CD4-positive, alpha-beta T cell treated with Interferon gamma for 1 hour (primary cell): ENCODE data around the gene DMRT3.
"Not testable (repeated sequence)": the region's sequence is repeated elsewhere in the genome, so short reads cannot be mapped to it uniquely, and the experiment has no call there.

ENCODE experiments used
- DNase-seq: peaks from one replicate; pipeline ENCODE4 v3.0.0-alpha.2; 2020

DMRT3 gene

DNA sequence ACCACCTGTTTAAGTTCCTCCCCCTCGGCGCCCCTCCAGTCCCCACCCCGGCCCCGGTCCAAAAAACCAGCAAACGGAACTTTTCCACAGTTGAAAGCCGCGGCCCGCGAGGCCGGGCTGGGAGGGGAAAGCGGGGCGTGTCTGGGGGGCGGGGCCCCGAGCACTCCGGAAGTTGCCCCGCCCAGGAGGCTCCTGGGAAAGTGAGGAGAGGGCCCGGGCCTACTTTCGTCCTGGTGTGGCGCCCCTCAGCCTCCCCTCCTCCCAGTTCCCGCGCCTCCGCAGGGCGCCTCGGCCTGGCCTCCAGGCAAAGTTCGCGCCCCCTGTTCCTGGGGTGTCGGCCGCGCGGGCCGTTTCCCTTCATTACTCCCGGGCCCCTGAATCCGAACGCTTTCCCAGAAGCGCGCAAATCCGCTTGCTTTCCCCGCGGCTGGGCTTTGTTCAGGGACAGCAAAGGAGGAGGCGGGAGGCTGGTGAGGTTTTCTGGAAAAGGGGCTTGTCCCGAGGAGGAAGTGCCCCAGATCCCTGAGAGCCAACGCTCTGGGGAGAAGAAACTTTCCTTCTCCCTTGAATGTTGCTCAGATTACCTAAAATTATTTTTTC lies 4.5 kb upstream of the DMRT3 start:
- DNase-seq, result no peak

DNA sequence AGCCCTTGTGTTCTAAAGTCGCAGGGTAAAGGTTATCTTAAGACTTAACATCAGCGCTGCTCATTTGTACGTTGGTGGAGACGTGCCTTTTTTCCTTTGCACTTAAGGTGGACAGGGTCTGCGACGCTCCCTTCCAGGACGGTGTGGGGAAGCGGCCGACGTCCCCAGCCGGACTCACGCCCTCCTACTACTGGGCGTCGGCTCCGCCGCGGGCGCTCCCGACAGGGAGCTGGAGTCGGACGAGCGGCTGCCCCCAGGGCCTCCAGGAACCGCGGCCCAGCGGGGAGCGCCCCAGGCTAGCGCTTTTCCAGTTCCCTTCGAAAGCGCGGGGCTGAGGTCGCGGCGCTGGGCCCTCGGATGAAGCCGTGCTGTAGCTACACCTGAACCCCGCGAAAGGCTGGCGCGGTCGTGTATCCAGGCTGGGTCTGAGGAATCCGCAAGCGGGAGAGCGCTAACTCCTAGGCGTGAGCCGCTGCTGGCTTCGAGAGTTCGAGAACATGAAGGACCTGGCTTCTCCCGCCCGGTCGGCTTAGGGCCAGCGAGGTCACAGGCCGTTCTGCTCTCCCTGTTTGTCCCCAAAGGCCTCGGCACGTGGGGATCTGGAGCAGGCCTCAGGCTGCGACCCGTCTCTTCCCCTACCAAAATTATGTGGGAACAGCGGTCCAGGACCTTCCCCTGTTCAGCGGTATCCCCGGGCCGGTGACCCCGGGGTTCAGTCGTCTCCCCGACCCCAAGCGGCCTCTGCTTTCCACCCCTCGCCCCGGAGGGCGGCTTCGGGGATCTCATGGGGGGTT lies 3.8 kb upstream of the DMRT3 start:
- no peak for DNase-seq

DNA sequence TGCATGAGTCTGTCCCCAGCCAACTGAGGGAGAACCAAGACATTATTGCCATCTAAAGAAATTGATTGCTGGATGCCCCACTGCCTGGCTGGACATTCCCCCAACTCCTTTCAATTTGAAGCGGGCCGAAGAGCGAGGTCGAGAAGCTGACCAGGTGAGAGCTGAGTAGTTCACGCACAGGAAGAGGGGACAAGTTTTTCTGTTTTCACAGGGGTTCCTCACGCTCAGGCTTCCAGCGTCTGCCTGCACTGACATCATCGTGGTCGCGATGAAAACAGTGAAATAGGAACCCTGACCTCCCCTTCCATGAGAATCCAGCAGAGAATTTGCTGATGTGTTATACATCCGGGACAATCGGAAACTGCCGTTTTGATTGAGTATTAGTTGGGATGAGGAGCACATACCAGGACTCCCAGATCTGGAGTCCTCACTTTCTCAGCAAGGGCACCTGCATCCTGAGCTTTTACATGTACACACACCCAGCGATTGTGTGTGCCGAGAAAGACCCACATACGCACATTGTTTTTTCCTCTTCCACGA lies 3.1 kb upstream of the DMRT3 start:
- no peak for DNase-seq

DNA sequence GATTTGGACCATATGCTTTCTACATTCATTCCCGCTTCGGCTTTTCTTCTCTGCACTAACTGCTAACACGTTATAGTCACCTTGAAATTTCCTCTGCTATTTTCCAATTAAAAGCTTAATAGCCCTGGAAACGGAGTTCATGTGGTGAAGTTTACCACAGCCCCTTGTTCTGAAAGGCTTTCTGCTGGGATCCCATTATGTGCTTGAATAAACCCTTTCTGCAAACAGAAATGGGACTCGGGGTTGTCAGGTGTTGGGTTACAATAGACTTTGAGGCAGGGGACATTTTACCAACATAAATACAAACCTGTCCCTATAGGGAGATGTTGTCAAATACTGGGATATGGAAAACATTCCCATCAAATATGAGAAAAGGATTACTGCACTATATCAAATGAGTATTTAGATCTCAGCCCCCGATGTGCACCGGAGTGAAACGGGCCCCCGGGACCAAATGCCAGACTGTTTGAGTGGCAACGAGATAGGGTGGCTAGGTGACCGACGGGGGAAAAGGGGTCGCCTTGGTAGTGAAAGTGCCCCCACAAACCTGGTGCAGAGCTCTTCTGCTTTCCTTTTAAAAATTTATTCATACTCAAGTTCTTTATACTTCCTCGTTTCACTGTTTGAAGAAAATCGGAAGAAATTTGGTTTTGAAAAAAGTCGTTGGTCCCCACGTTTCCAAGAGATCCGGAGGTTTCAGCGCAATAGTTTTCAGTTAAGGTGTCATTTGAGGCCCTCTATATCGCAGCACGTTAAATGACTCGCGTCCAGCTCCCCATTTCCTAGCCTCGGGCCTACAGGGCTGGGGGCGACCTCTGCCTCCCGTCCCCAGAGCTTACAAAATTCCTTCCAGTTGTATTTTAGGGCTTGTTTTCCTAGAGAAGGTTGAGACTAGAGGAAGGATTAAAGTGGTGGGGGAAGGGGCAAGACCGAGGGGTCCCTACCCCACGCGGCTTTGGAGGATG lies 2.1 kb upstream of the DMRT3 start:
- no peak for DNase-seq

DNA sequence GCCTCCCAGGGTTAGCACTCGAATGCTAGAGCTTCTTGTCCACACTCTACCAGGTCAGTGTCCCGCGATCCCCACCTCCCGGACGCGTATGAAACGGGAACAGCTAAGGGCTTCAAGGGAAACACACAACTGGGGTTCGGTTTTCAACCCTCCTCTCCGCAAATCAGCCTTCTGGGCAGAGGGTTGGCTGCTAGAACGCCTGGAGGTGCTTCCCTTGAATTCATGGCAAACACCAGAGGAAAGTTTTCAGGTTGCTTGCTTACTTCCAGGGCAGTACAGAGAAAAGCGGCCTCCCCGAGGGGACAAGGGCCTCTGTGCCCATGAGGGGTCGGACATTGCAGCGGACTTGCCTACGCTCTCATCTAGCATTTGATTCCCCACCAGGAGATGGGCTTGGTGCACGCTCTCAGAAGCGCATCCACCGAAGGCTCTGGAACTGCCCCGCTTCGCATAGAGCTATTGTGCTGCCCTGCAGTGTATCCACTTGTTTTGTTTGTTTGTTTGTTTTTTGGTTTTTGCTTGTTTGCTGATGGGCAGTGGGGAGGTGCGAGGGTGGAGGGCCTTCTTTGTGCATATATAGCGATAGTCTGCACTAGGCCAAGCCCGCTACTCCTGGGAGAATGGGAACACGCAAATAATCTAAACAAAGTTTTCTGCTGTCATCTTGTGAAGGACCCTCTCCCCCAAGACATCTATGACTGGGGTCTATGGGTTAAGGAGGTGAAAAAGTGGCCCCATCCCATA lies 1.3 kb upstream of the DMRT3 start:
- DNase-seq, result no peak

DNA sequence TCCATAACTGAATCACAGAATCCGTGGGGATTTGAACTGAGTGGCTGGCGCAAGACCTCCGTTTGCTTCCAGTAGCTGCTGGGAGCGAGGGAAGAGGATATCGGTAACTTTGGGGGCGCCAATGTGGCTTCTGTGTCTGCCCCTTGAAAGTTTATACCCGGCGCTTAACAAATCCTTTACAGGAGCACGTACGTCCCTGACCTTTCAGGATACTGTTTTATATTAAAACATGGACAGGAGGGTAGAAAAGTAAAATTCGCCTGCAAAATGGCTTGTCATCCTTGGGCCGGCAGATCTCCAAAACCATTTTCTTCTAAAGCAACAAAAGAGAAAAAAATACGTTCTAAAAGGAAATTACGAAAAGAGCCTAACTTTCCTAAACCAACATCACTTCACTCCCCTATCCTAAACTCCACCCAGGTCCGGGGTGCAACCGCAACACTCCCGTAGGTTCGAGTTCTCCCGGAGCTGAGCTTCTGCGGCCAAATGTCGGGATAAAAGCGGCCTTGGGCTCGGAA lies 656 bp upstream of the DMRT3 start:
- no peak for DNase-seq

DNA sequence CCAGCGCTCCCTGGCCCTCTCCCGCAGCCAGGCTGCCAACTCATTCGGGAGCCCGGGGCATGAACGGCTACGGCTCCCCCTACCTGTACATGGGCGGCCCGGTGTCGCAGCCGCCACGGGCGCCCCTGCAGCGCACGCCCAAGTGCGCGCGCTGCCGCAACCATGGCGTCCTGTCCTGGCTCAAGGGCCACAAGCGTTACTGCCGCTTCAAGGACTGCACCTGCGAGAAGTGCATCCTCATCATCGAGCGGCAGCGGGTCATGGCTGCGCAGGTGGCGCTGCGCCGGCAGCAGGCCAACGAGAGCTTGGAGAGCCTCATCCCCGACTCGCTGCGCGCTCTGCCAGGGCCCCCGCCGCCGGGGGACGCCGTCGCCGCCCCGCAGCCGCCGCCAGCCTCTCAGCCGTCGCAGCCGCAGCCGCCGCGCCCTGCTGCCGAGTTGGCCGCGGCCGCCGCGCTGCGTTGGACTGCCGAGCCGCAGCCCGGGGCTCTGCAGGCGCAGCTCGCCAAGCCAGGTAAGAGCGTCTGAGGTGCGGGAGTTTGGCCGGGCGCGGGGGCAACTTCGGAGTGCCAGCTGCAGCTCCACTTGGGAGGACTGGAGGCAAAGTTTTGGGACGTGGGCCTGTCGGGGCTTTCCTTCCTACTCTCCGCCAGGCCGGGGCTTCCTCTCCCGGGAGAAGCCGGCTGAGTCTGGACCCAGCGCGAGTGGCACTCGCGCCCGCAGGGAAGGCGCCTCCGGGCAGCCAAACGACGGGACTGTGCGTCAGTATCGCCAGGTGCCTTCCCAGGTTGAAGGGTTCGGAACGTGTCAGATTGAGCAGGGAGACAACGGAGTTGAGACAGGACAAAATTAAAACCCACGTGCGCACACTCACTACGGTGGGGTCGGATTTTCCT lies 735 bp downstream of the DMRT3 start:
- DNase-seq, result no peak

DNA sequence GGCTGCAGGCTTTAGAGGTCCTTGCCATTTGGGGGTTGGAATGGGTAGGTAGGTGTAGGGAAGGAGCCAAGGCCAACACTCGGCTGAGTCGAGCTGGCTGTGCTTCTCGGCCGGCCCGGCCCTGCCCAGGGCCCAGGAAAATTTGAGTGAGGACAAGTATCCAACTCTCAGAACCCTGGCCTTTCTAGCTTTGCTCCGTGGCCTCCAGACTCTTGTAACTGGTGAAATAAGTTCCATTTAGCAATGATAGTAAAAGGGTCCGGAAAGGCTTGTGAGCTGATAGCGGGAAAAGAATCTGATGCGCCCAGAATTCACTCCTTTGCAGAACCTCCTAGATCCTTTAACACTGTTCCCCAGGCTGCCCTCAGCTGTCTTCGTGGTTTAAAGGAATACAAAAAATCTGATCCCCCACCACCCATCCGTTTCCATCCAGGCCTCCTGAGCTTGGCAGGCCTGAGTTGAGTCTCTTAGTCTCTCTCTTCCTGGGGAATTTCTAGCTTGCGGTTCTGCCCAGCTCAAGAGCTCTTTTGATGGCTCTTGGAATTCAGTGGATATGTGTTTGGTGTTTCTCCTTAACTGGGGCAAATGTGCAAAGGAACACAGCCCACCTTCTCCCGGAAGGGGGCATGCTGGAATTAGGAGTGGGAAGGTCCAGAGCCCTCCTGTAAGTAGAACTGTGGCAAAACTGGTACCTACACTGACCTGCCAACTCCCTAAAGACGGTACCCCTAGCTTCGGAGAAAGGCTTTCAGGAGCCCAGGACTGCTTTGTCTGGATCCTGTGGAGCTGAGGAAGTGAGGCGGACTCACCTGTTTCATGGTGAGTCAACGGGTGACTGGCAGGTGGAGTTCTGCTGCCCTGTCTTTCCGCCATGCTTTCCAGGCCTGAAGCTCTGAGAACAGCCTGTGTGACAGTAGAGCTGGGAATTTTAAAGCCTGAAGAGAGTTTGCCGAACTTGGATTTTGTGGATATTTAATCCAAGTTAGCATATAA lies 1.7 kb downstream of the DMRT3 start:
- DNase-seq, result no peak

DNA sequence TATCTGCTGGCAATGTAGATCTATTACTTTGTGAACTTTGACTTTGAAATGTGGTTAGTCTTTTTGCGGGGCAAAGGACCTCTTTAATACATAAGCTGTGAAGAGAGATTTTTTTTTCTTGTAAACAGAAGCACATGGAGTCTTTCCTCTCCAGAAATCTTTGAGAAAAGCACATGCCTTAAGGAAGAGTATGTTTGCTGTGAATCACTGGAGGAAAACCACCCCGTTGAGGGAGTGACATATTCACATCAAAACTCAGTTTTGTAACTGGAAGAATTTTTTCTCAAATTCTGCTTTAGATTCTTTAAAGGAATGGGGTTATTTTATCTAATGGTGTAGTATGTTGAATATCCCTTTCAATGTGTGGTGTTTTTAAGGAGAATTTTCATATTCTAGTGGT lies 3.5 kb downstream of the DMRT3 start:
- no peak for DNase-seq

DNA sequence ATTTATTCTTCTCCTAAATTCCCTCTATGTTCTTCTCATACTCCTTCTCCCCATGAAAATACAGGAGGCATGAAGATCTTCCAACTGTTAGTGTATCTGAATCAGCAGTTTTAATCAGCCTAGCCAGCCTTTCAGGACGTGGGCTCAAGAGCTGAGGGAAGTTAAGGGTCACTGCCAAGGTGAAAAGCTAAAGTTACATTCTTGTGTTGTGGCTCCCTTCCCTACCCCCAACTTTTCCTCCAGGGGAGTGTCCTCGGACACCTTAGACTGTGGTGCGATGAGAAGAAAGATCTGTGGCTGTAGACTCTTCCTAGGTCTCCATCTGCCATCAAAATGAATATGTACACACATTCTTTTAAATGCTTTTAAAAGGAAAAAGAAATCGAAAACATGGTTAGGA lies 4.2 kb downstream of the DMRT3 start:
- DNase-seq, result no peak

DNA sequence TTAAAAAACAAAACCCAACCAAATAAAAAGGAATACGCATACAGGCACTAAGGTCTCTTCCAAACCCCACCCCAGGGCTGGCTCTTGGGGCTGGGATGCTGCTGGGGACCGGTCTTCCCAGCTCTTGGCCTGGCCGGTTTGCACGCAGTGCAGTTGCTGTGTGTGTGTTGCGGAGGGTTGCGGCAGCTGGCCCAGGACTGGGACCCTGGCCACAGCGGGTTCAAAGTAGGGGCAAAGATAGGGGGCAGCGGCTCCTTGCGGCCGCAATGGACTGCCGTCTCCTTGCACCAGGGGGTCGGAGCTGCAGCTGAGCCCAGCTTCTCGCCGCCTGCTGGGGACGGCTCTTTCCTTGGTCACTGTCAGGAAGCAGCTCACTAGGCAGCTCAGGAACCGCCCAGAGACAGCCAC lies 5.0 kb downstream of the DMRT3 start:
- no peak for DNase-seq

DNA sequence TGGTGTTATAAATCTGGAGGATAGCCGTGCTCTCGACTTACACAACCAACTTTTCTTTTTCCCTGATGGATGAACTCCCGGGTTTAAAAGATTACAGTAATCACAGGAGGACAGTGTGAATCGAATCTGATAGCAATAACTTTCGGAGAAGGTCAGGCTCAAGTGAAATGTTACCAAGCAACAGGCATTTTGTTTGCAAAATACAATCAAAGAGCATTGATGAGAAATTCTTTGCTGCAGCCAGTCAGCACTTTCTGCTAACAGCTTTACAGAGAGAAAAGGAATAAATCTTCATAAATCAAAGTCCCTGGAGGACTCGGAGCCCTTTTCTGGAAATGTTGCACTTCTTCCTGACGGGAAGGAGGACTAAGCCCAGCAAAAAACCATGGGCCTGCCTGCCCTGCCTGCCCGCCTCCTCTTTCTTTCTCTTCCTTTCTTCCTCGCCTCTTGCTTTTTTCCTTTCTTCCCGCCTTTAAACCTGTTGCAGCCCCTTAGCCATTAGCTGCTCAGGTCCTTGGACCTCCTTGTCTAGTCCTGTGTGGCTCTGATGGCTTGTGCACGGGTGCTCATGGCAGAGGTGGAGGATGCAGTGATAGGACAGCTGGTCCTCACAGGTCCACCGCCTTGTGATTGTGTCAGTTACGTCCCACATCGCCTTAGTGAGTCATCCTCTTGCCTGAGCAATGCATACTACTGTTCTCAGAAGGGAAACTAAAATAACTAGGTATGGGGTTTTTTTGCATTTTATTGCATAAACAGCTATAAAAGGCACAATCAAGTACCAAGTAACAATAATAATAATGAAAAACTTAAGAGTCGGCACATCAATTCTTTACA lies 6.2 kb downstream of the DMRT3 start:
- no peak for DNase-seq

DNA sequence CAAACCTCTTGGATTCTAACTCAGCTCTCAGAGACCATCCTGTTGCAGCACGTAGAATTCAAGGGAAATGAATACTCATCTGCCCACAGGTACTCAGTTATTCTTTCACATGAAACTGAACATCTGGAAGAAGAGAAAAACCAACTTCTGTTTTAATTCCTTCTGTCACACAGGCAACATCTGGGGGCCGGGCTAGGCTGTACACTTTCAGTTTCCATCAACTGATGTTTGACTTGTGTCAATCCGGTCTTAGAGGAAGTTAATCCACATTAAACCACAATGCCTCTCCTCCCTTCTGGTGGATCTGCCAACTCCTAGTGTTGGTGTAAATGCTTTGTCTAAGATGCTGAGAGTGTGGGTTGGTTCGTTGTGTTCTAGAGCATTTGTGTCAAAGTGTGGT lies 17.6 kb downstream of the DMRT3 start:
- no peak for DNase-seq

DNA sequence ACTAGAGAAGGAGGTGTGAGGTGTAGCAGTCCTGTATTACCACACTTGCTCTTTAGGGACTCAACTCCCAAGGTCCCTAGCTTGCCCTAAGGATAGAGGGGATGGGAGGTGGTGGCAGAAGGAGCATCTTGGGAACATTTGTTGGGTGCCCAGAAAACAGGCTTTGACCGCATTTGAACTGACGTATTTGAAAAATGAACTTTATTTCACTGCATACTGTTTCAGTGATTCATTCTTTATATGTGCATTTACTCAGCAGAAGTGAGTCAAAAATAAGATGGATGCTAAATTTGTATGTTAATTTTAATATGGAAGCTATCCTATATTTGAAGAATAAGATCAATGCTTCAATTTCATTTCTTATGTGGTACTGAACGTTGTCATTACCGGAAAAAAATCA lies 18.7 kb downstream of the DMRT3 start:
- DNase-seq, result no peak

DNA sequence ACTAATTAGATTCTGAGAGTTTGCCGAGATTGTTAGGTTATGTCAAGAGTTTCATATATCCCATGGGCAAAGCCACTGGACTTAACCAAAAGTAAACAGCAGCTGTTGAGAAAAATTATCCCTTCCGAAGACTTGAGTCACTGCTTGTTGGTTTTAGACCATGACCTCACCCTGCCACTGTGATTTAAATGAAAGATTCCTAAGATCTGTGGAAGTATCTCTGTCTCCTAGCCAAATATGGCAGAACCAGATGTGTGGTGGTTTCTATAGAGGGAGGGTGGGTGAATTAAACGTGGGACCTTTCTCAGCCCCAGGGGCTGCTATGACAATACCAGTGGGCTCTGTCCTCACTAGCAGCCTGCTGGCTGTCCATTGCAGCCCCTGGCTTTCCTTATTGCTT lies 19.3 kb downstream of the DMRT3 start:
- no peak for DNase-seq

DNA sequence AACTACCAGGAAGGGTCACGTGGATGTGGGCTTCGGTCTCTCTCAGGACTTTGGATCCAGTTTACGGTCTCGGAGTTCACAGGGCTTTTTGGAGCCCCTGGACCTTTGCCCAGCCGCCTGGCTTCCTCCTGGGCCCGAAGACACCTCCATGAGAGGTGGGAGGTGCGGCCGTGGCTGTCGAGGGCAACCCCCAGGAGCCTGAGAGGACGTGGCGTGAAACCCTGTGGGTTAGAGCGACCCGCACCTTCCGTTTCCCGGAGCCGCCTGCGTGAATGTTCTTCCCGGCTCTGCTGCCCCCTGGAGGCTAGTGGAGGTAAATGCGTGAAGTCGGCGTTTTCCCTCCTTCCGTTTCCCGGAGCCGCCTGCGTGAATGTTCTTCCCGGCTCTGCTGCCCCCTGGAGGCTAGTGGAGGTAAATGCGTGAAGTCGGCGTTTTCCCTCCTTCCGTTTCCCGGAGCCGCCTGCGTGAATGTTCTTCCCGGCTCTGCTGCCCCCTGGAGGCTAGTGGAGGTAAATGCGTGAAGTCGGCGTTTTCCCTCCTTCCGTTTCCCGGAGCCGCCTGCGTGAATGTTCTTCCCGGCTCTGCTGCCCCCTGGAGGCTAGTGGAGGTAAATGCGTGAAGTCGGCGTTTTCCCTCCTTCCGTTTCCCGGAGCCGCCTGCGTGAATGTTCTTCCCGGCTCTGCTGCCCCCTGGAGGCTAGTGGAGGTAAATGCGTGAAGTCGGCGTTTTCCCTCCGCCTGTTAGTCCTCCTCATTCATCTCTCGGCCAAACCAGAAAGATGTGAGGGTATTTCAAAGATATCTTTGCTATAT lies 22.1 kb downstream of the DMRT3 start:
- not testable (repeated sequence) for DNase-seq

DNA sequence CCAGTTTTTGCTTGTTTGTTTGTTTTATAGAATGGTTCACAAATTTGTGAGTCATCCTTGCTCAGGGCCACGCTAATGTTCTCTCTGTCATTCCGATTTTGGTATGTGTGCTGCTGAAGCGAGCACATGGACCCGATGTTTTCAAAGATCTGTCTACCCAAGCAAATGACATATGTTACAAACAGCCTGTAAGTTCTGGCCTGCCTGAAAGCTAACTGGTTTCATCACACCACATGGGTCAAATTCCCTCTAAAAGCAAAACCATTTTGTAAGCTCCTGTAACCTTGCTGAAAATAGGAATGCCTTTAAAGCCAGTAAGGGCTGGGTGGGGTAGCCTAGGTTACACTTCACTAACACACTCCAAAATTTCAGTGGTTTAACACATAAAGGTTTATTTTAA lies 25.4 kb downstream of the DMRT3 start:
- DNase-seq, result no peak

DNA sequence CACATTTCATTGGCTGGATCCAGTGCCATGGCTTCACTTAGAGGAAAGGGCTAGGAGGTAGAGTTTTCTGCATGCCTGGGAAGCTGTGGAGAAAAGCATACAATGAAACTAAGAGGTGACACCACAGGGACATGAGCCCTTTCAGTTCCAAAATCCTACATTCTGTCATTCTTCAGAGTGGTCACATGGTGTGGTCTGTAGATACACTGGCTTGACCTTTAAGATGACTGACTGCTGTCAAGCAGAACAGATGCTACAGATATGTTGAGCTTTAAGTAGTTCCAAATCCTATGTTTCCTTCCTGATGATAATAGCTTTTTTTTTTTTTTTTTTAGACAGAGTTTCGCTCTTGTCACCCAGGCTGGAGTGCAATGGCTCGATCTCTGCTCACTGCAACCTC lies 26.2 kb downstream of the DMRT3 start:
- no peak for DNase-seq
